A673 (cell line): ENCODE measurements around the gene CACNA2D1.

Experiments used
- EZH2 ChIP-seq: fragments of 200-600 bp; sonication (generic); IDR thresholded peaks from 2 replicates; pipeline ENCODE4 v1.6.1; 2017; ENCODE audit warnings: borderline replicate concordance, low read depth, mild to moderate bottlenecking, mixed read lengths, antibody characterized with exemption, low read length; ENCODE audit not compliant: poor library complexity, severe bottlenecking
- TF ChIP-seq, protein P1 (sequence below): fragments of 300-800, 200-600 bp; sonication (generic); conservative IDR thresholded peaks from 2 replicates; pipeline ENCODE4 v1.5.1; 2017; ENCODE audit warnings: low read depth, mild to moderate bottlenecking, antibody characterized with exemption, low read length, moderate library complexity, mixed read lengths

DNA sequence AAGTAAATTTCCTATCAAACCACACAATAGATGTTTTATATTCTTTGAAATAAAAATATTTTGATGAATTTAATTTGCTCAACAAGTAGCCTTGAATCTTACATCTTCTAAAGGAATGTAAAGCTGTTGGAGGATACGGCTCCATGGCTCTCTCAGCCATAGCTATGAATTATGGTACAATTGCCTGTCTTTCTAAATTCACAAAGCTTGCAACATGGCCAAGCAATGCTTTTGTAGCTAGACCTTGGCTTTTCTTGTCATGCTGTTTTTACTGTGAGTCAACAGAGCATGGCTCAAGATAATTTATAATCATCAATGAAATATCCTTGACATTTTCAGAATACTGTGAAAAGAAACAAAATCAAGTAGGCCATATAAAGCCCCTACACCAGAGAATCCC is 286.7 kb downstream of the CACNA2D1 start:
- TF ChIP-seq, protein P1, sequence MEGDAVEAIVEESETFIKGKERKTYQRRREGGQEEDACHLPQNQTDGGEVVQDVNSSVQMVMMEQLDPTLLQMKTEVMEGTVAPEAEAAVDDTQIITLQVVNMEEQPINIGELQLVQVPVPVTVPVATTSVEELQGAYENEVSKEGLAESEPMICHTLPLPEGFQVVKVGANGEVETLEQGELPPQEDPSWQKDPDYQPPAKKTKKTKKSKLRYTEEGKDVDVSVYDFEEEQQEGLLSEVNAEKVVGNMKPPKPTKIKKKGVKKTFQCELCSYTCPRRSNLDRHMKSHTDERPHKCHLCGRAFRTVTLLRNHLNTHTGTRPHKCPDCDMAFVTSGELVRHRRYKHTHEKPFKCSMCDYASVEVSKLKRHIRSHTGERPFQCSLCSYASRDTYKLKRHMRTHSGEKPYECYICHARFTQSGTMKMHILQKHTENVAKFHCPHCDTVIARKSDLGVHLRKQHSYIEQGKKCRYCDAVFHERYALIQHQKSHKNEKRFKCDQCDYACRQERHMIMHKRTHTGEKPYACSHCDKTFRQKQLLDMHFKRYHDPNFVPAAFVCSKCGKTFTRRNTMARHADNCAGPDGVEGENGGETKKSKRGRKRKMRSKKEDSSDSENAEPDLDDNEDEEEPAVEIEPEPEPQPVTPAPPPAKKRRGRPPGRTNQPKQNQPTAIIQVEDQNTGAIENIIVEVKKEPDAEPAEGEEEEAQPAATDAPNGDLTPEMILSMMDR = no peak
- TF ChIP-seq EZH2 = no peak
